HG02610 (cell line): ENCODE measurements around the gene RNF19B.
"Not testable (repeated sequence)": the region's sequence is repeated elsewhere in the genome, so short reads cannot be mapped to it uniquely, and the experiment has no call there.

ENCODE experiments used
- ATAC-seq: cut with Tn5 transposase; IDR thresholded peaks from one replicate; pipeline ENCODE4 v1.9.1; 2021; ENCODE audit warnings: mild to moderate bottlenecking, moderate library complexity; ENCODE audit not compliant: unreplicated experiment

RNF19B gene

GRCh38 chr1:32934535-32934934 lies 30.1 kb downstream of the RNF19B start:
- ATAC-seq: no peak

GRCh38 chr1:32933742-32934322 lies 30.8 kb downstream of the RNF19B start:
- ATAC-seq: no peak

- ATAC-seq: no peak
Measured at GRCh38 chr1:32931760-32932159, 32.8 kb downstream of the RNF19B start.

- no peak for ATAC-seq
Measured at GRCh38 chr1:32929366-32929765, 35.2 kb downstream of the RNF19B start.

- ATAC-seq: no peak
Measured at GRCh38 chr1:32928715-32929114, 35.9 kb downstream of the RNF19B start.

- no peak for ATAC-seq
Measured at GRCh38 chr1:32928285-32928684, 36.3 kb downstream of the RNF19B start.

GRCh38 chr1:32927441-32927840 lies 37.2 kb downstream of the RNF19B start:
- ATAC-seq: no peak

GRCh38 chr1:32926562-32926961 lies 38.0 kb downstream of the RNF19B start:
- ATAC-seq: no peak

- no peak for ATAC-seq
Measured at GRCh38 chr1:32925403-32926162, 39.0 kb downstream of the RNF19B start.

- ATAC-seq: no peak
Measured at GRCh38 chr1:32924881-32925344, 39.7 kb downstream of the RNF19B start.

GRCh38 chr1:32920833-32921232 lies 43.8 kb downstream of the RNF19B start:
- no peak for ATAC-seq

- no peak for ATAC-seq
Measured at GRCh38 chr1:32919811-32920733, 44.5 kb downstream of the RNF19B start.

- ATAC-seq: no peak
Measured at GRCh38 chr1:32918179-32918578, 46.4 kb downstream of the RNF19B start.

- ATAC-seq: no peak
Measured at GRCh38 chr1:32917521-32917920, 47.1 kb downstream of the RNF19B start.

GRCh38 chr1:32915766-32916706 lies 48.6 kb downstream of the RNF19B start:
- ATAC-seq: no peak

GRCh38 chr1:32910319-32910718 lies 54.3 kb downstream of the RNF19B start:
- no peak for ATAC-seq

GRCh38 chr1:32907435-32907834 lies 57.2 kb downstream of the RNF19B start:
- ATAC-seq: no peak

GRCh38 chr1:32906654-32907053 lies 58.0 kb downstream of the RNF19B start:
- ATAC-seq: no peak

GRCh38 chr1:32905588-32905987 lies 59.0 kb downstream of the RNF19B start:
- ATAC-seq: not testable (repeated sequence)

GRCh38 chr1:32904797-32905196 lies 59.8 kb downstream of the RNF19B start:
- no peak for ATAC-seq
